Gastrocnemius medialis (tissue), 4 donors: ENCODE results near the gene DNMBP.

Source experiments
- POLR2A ChIP-seq, 2 donors: fragments of 450-650 bp; IDR thresholded peaks; one replicate each; pipeline ENCODE4 v1.6.1; 2017; ENCODE audit warnings: antibody characterized with exemption in 2 of 2, mild to moderate bottlenecking in 2 of 2, moderate library complexity in 2 of 2
- TF ChIP-seq, protein P1 (sequence below), 5 experiments: fragments of 450-650 bp in 3 of 5; fragments of 200-600 bp in 2 of 5; sonication (generic) in 2 of 5; IDR thresholded peaks in 4 of 5; conservative IDR thresholded peaks in 1 of 5; 1 replicate in 4 of 5; 2 replicates in 1 of 5; pipeline ENCODE4 v1.5.1; 2016 to 2019; ENCODE audit warnings: antibody characterized with exemption in 5 of 5, mild to moderate bottlenecking in 3 of 5, moderate library complexity in 3 of 5

GRCh38 chr10:99975106-99975829, 34.5 kb downstream of the DNMBP start:
- TF ChIP-seq, protein P1, sequence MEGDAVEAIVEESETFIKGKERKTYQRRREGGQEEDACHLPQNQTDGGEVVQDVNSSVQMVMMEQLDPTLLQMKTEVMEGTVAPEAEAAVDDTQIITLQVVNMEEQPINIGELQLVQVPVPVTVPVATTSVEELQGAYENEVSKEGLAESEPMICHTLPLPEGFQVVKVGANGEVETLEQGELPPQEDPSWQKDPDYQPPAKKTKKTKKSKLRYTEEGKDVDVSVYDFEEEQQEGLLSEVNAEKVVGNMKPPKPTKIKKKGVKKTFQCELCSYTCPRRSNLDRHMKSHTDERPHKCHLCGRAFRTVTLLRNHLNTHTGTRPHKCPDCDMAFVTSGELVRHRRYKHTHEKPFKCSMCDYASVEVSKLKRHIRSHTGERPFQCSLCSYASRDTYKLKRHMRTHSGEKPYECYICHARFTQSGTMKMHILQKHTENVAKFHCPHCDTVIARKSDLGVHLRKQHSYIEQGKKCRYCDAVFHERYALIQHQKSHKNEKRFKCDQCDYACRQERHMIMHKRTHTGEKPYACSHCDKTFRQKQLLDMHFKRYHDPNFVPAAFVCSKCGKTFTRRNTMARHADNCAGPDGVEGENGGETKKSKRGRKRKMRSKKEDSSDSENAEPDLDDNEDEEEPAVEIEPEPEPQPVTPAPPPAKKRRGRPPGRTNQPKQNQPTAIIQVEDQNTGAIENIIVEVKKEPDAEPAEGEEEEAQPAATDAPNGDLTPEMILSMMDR (IDR thresholded peaks at IDR 0.05 in 4 of 5, conservative IDR thresholded peaks at IDR 0.05 in 1 of 5): no peak
- TF ChIP-seq POLR2A (IDR thresholded peaks at IDR 0.05): no peak
